B cell (primary cell): ENCODE measurements around the gene PAK4. TPM values are rescaled to one million over a fixed set of nuclear protein-coding genes. Genes with fewer than 3 reads are reported as not detected.

ENCODE experiments used
- ATAC-seq: fragments of 200-7000 bp; cut with Tn5 transposase; one replicate; pipeline ENCODE4 v1.10.0; 2021; ENCODE audit warnings: low read depth, mild to moderate bottlenecking, moderate number of reproducible peaks, moderate library complexity
- CTCF ChIA-PET: fragments of 350-600 bp; sonication (Branson Sonifier 250); formaldehyde crosslinking; loops from one replicate; lab custom pipeline; 2021; ENCODE audit warnings: antibody characterized with exemption, inconsistent platforms; lab: Charles Lee
- POLR2A ChIA-PET: fragments of 350-600 bp; sonication (Branson Sonifier 250); formaldehyde crosslinking; loops from one replicate; lab custom pipeline; 2021; ENCODE audit warnings: antibody characterized with exemption; lab: Charles Lee
- DNase-seq: peaks from one replicate; pipeline ENCODE4 v3.0.0; 2013
- H2AFZ ChIP-seq: 2 replicates; pipeline ENCODE4 v1.6.1; 2012; ENCODE audit warnings: mild to moderate bottlenecking, low read depth, low read length; ENCODE audit not compliant: insufficient read depth, poor library complexity, severe bottlenecking
- H3K27ac ChIP-seq, 2 donors: 1 replicate in 1 of 2; 2 replicates in 1 of 2; pipeline ENCODE4 v1.5.1; 2012 to 2013; ENCODE audit warnings: low read length in 2 of 2, mild to moderate bottlenecking in 2 of 2, moderate library complexity in 1 of 2
- H3K27me3 ChIP-seq, 4 experiments: fragments of 200-600 bp in 1 of 4; sonication (generic) in 1 of 4; replicated peaks in 1 of 4; 1 replicate in 2 of 4; 2 replicates in 2 of 4; pipeline versions ENCODE4 v1.6.1 to v1.7.0; 2013 to 2016; ENCODE audit warnings: low read length in 3 of 4, mild to moderate bottlenecking in 2 of 4, mixed read lengths in 1 of 4, moderate library complexity in 1 of 4; ENCODE audit not compliant: insufficient read depth in 4 of 4, control insufficient read depth in 3 of 4; ENCODE audit errors: control extremely low read depth in 1 of 4
- H3K36me3 ChIP-seq, 2 experiments: replicated peaks in 1 of 2; 1 replicate in 1 of 2; 2 replicates in 1 of 2; pipeline versions ENCODE4 v1.6.1 to v1.7.1; 2013; ENCODE audit warnings: low read length in 1 of 2; ENCODE audit not compliant: insufficient read depth in 2 of 2, control insufficient read depth in 1 of 2; ENCODE audit errors: control extremely low read depth in 1 of 2, extremely low read depth in 1 of 2
- H3K4me1 ChIP-seq, 2 donors: fragments of 200-600 bp in 1 of 2; sonication (generic) in 1 of 2; 1 replicate in 1 of 2; 2 replicates in 1 of 2; pipeline versions ENCODE4 v1.5.1 to v1.6.1; 2013 to 2017; ENCODE audit warnings: low read length in 2 of 2; ENCODE audit not compliant: control insufficient read depth in 2 of 2, insufficient read depth in 2 of 2
- H3K4me2 ChIP-seq: replicated peaks from 2 replicates; pipeline ENCODE3; 2012; ENCODE audit warnings: mild to moderate bottlenecking, low read depth, low read length; ENCODE audit not compliant: poor library complexity, severe bottlenecking
- H3K4me3 ChIP-seq, 5 experiments: fragments of 200-600 bp in 1 of 5; sonication (generic) in 1 of 5; 1 replicate in 3 of 5; 2 replicates in 2 of 5; pipeline versions ENCODE4 v1.5.1 to v1.7.0; 2011 to 2016; ENCODE audit warnings: low read length in 4 of 5, mild to moderate bottlenecking in 4 of 5, low read depth in 2 of 5, control low read depth in 1 of 5, moderate library complexity in 1 of 5; ENCODE audit not compliant: insufficient read depth in 1 of 5; ENCODE audit errors: control extremely low read depth in 1 of 5, extremely low read depth in 1 of 5
- H3K79me2 ChIP-seq: fragments of 200-600 bp; sonication (generic); one replicate; pipeline ENCODE4 v1.6.0; 2016; ENCODE audit warnings: low read length; ENCODE audit not compliant: control insufficient read depth, insufficient read depth
- H3K9ac ChIP-seq: fragments of 200-600 bp; sonication (generic); 2 replicates; pipeline ENCODE4 v1.6.1; 2017; ENCODE audit warnings: mild to moderate bottlenecking, low read length, moderate library complexity
- H3K9me3 ChIP-seq, 3 donors: one replicate each; pipeline versions ENCODE4 v1.6.1 to v1.7.1; 2013; ENCODE audit warnings: low read length in 2 of 3; ENCODE audit not compliant: control insufficient read depth in 2 of 3, insufficient read depth in 1 of 3; ENCODE audit errors: control extremely low read depth in 1 of 3
- H4K20me1 ChIP-seq: 2 replicates; pipeline ENCODE4 v1.6.0; 2012; ENCODE audit warnings: mild to moderate bottlenecking, low read length; ENCODE audit not compliant: insufficient read depth, control insufficient read depth, poor library complexity, severe bottlenecking
- H3K27ac Mint-ChIP-seq: one replicate; pipeline ENCODE4 v1.8.0; 2021; ENCODE audit warnings: mixed read lengths
- H3K27me3 Mint-ChIP-seq: one replicate; pipeline ENCODE4 v1.8.0; 2021; ENCODE audit warnings: mixed read lengths
- H3K4me1 Mint-ChIP-seq: one replicate; pipeline ENCODE4 v1.8.0; 2021; ENCODE audit warnings: mixed read lengths
- H3K4me3 Mint-ChIP-seq: one replicate; pipeline ENCODE4 v1.8.0; 2021; ENCODE audit warnings: mixed read lengths
- H3K9me3 Mint-ChIP-seq: one replicate; pipeline ENCODE4 v1.8.0; 2022; ENCODE audit warnings: mixed read lengths; ENCODE audit not compliant: insufficient read depth
- CTCF ChIP-seq: fragments of 200-600 bp; IDR thresholded peaks from one replicate; pipeline ENCODE4 v1.8.0; 2022; ENCODE audit warnings: antibody characterized with exemption, mild to moderate bottlenecking
- EZH2 ChIP-seq: IDR thresholded peaks from 2 replicates; pipeline ENCODE4 v1.6.1; 2012; ENCODE audit warnings: borderline replicate concordance, low read depth, mild to moderate bottlenecking, moderate library complexity, low read length; ENCODE audit not compliant: insufficient read depth, poor library complexity, severe bottlenecking
- WGBS: methylation state at CpG from one replicate; pipeline ENCODE4 v1.1.5; 2013; ENCODE audit warnings: missing lambda C conversion rate; ENCODE audit not compliant: insufficient coverage; 5-methylcytosine and 5-hydroxymethylcytosine counted together
- intact Hi-C: fragments of 100-400 bp; cut with micrococcal nuclease; formaldehyde crosslinking; loops from one replicate; pipeline ENCODE4 v1.10.0; 2022
- polyA plus RNA-seq: library from polyadenylated mRNA; depleted of rRNA; stranded (reverse); fragments of >200 nt; gene quantifications from 2 replicates; pipeline ENCODE4 v1.2.3, GENCODE V29; 2012
- total RNA-seq, 2 donors: library from RNA; stranded (reverse); fragments of 120-200 nt in 1 of 2; gene quantifications; 1 replicate in 1 of 2; 2 replicates in 1 of 2; pipeline versions ENCODE4 v1.2.3 to v1.2.4, GENCODE V29; 2013 to 2022

Gene PAK4
- total and polyA plus RNA-seq, 2 donors (not counting 1 experiment from before 2014, with no cell fraction given) = 12.0 to 23.3 TPM

DNA sequence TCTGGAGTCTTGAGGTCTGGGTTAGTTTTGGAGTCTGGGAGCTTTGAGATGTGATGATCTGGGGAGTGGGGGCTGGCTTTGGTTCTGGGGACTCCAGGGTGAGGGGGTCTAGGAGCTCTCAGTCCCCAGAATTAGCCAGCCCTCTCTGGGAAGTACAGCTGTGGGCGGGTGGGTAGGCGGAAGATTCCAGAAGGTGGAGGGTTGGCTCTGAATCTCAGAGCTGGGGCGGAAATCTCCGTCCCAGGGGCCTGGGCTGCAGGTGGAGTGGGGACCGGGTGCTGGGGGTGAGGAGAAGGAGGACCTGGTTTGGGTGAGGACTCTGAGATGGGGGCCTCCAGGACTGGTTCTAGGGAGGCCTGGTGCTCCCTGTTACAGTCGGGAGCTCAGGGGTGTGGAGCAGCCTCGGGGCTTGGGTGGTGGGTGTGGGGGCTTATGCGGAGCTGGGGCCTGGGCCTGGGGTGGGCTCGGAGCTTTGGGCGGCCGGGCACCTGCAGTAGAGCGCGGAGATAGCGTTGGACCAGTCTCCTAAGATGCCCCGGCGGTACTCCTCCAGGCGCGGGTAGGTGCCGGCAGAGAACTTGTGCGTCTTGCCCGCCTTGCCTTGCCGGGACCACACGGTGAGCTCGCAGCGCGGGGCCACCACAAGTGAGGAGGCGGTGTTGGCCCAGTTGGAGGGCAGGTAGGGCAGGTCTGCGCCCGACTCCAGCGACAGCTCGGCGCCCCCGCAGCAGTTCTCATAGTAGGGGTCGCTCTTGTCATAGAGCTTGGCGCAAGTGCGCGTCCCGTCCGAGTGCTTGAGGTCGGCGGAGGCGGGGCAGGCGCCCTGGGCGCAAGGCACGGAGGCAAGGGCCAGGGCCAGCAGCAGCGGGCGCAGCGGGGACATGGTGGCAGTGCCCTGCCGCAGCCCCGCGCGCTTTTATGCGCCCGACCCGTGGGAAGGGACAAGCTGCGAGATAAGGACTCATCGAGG is 78.1 kb downstream of the PAK4 start, which contains the start of gene SYCN:
TSS of gene SYCN (minus strand) at position 892 of the 970 bp plus-strand sequence. CDS start at position 883, 9 bp downstream.
- CTCF ChIA-PET = interaction anchor here (0.6 to 1.1 kb wide), 2 partner anchors 9 to 124 kb away, joined by 3 to 4 read pairs; no protein-coding TSS in a partner anchor

More for the DNA sequence above, 78.1 kb downstream of the PAK4 start, which contains the start of gene SYCN:
- Histone ChIP-seq H3K27ac (no peak within 1 kb of the TSS), H3K27me3 (peaks cover 0 to 44% (median 11%) of the 10 kb centered on the region in 4 experiments), H2AFZ (no peak within 1 kb of the TSS), H3K9ac (no peak within 1 kb of the TSS), H3K79me2 (no peaks in the 10 kb centered on the region), H3K36me3 (no peaks in the 10 kb centered on the region), H4K20me1 (no peaks in the 10 kb centered on the region), H3K4me3 (no peak within 1 kb of the TSS), H3K4me1 (no peaks in the 10 kb centered on the region), H3K9me3 (no peaks in the 10 kb centered on the region), H3K4me2 (no peak within 1 kb of the TSS)
- H3K4me3 Mint-ChIP-seq = no peak within 1 kb of the TSS
- intact Hi-C loops = no loop called here
- no peak for ATAC-seq
- 31% methylated on average over 57 of the region's 57 CpGs for WGBS
- TF ChIP-seq EZH2 (no peak), CTCF (no peak)
- DNase-seq = no peak
- H3K27ac Mint-ChIP-seq = no peak within 1 kb of the TSS
- H3K9me3 Mint-ChIP-seq = no peaks in the 10 kb centered on the region
- peaks cover 53% of the 10 kb centered on the region for H3K27me3 Mint-ChIP-seq
- no peaks in the 10 kb centered on the region for H3K4me1 Mint-ChIP-seq
- POLR2A ChIA-PET = no interaction called here
